Lower leg skin (tissue), 4 donors: Measurements from ENCODE around the gene TENM4. TPM values are rescaled to one million over a fixed set of nuclear protein-coding genes. Genes with fewer than 3 reads are reported as not detected.

ENCODE experiments used
- DNase-seq, 2 donors: peaks; one replicate each; pipeline ENCODE4 v3.0.0-alpha.2; 2019; ENCODE audit warnings: low spot score in 2 of 2
- H3K4me3 ChIP-seq: fragments of 200-600 bp; sonication (generic); 2 replicates; pipeline ENCODE4 v1.5.1; 2017; ENCODE audit warnings: mild to moderate bottlenecking, low read depth; ENCODE audit not compliant: poor library complexity, severe bottlenecking
- POLR2A ChIP-seq, 2 donors: fragments of 450-650 bp; IDR thresholded peaks; one replicate each; pipeline ENCODE4 v1.6.1; 2016 to 2017; ENCODE audit warnings: antibody characterized with exemption in 2 of 2, mild to moderate bottlenecking in 1 of 2, moderate library complexity in 1 of 2
- WGBS, 2 donors: methylation state at CpG; one replicate each; pipeline ENCODE4 v1.1.5; 2018; 5-methylcytosine and 5-hydroxymethylcytosine counted together
- intact Hi-C: fragments of 100-400 bp; cut with DNase I; formaldehyde crosslinking; loops from one replicate; pipeline ENCODE4 v1.15.0; 2023; ENCODE audit warnings: low total_unique reads
- total RNA-seq, 4 donors: library from RNA; depleted of rRNA; stranded (reverse); fragments of >200 nt; gene quantifications; one replicate each; pipeline ENCODE4 v1.1.0, GENCODE V29; 2016
- TF ChIP-seq, protein P1 (sequence below), 3 donors: fragments of 450-650 bp; IDR thresholded peaks; one replicate each; pipeline ENCODE4 v1.5.1; 2016; ENCODE audit warnings: antibody characterized with exemption in 3 of 3, mild to moderate bottlenecking in 3 of 3, moderate library complexity in 2 of 3

The TENM4 gene
- total RNA-seq, 4 donors from 2014 or later, result 34.4 to 41.1 (median 36.6) TPM

DNA sequence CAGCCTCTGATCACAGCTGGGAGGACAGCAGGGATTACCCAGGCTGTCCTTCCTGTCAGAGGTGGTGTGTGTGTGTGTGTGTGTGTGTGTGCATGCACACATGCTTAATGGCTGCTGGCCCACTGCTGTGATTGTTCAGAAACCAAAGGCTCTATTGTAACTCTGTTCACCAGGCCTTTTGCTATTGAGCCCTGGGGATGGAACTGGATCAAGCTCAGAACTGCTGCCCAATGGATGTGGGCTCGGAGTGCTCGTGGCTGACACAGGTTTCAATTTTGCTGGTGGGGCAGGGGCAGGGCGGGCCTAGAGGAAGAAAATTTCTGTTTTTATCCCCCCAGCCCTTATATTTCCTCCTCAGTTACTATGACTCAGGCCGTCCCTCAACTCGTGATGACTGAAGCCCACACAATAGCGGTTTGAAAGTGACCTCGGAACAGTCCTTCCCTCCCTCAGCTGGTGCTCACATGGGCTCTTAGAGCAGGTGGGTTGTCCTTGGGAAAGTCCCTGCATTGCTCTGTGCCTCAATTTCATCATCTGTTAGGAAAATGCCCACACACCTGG is 359.3 kb downstream of the TENM4 start:
- TF ChIP-seq POLR2A (IDR thresholded peaks at IDR 0.05), result no peak
- TF ChIP-seq, protein P1, sequence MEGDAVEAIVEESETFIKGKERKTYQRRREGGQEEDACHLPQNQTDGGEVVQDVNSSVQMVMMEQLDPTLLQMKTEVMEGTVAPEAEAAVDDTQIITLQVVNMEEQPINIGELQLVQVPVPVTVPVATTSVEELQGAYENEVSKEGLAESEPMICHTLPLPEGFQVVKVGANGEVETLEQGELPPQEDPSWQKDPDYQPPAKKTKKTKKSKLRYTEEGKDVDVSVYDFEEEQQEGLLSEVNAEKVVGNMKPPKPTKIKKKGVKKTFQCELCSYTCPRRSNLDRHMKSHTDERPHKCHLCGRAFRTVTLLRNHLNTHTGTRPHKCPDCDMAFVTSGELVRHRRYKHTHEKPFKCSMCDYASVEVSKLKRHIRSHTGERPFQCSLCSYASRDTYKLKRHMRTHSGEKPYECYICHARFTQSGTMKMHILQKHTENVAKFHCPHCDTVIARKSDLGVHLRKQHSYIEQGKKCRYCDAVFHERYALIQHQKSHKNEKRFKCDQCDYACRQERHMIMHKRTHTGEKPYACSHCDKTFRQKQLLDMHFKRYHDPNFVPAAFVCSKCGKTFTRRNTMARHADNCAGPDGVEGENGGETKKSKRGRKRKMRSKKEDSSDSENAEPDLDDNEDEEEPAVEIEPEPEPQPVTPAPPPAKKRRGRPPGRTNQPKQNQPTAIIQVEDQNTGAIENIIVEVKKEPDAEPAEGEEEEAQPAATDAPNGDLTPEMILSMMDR (IDR thresholded peaks at IDR 0.05), result no peak
- intact Hi-C loops, result loop anchor here (10.0 kb wide), 1 partner anchor 427 kb away; no protein-coding TSS in a partner anchor
- no peak overlapping the region for H3K4me3 ChIP-seq
- WGBS, 2 donors, result 66 to 86% methylated on average over 7 of the region's 7 CpGs
- DNase-seq, result no peak

- intact Hi-C loops, result loop anchor here (10.0 kb wide), 1 partner anchor 426 kb away; no protein-coding TSS in a partner anchor
- no peak overlapping the region for H3K4me3 ChIP-seq
These were observed 360.3 kb downstream of the TENM4 start for GRCh38 chr11:79080551-79080950.

GRCh38 chr11:79078999-79079398 is 361.8 kb downstream of the TENM4 start:
- WGBS, 2 donors, result 63 to 77% methylated on average over 7 of the region's 7 CpGs
- TF ChIP-seq, protein P1 (IDR thresholded peaks at IDR 0.05), result no peak
- TF ChIP-seq POLR2A (IDR thresholded peaks at IDR 0.05), result no peak
- H3K4me3 ChIP-seq, result no peak overlapping the region
- intact Hi-C loops, result no loop called here
- no peak for DNase-seq

More at GRCh38 chr11:79080551-79080950, 360.3 kb downstream of the TENM4 start:
- TF ChIP-seq POLR2A (IDR thresholded peaks at IDR 0.05), result no peak
- TF ChIP-seq, protein P1 (IDR thresholded peaks at IDR 0.05), result no peak
- DNase-seq, result no peak

DNA sequence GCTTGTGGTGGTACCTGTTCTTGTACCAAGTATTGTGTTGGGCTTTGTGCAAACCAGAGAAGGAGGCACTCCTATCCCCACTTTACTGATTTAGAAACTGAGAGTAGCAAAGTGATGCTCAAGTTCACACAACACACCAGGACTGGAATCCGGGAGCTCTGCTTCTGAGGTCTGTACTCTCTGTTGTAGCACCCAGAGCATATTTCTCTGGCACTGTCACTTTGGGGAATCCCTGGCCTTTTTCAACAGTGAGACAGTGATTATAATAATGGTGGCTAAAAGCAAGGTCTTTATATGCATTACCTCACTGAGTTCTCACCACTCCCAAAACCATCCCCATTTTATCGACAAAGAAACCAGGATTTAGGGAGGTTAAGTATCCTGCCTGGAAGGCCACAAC is 362.4 kb downstream of the TENM4 start:
- intact Hi-C loops, result no loop called here
- no peak for DNase-seq
- TF ChIP-seq, protein P1 (IDR thresholded peaks at IDR 0.05), result no peak
- TF ChIP-seq POLR2A (IDR thresholded peaks at IDR 0.05), result no peak
- H3K4me3 ChIP-seq, result no peak overlapping the region
- 66 to 81% methylated on average over 2 of the region's 2 CpGs for WGBS, 2 donors

DNA sequence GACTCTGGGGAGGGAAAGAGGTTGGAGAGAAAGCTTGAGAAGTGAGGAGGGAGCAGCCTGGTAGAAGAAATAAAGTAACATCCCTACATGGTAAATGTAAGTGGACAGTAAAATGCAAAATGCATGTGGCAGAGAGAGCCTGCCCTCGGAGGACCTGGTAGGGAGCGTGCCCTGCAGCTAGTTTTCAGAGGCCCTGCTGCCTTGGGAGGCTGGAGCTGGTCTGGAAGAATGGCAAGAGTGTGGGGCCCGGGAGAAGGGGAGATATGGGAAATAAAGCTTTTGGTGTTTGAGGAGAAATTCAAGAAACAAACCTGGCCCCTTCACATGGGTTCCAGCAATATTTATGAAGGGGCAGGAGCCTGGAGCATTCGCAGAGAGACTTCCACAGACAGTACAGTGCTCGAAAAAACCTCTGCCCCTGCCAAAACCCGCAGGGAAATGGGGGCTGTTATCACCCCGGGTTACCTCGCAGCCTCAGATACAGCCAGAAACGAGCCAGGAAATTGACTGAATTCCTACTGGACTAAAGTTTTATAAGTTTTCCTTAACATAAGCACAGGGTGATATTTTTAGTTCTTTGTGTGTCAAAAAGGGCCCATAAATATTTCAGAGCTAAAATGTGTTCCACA is 363.0 kb downstream of the TENM4 start:
- intact Hi-C loops, result no loop called here
- 68 to 69% methylated on average over 9 of the region's 9 CpGs for WGBS, 2 donors
- no peak for DNase-seq
- TF ChIP-seq POLR2A (IDR thresholded peaks at IDR 0.05), result no peak
- TF ChIP-seq, protein P1 (IDR thresholded peaks at IDR 0.05), result no peak
- no peak overlapping the region for H3K4me3 ChIP-seq
